ENCODE measurements around the gene EDC4.
A peak's percentile ranks its signal among the peaks of the same experiment; 100 is the strongest.

EDC4 gene

DNA sequence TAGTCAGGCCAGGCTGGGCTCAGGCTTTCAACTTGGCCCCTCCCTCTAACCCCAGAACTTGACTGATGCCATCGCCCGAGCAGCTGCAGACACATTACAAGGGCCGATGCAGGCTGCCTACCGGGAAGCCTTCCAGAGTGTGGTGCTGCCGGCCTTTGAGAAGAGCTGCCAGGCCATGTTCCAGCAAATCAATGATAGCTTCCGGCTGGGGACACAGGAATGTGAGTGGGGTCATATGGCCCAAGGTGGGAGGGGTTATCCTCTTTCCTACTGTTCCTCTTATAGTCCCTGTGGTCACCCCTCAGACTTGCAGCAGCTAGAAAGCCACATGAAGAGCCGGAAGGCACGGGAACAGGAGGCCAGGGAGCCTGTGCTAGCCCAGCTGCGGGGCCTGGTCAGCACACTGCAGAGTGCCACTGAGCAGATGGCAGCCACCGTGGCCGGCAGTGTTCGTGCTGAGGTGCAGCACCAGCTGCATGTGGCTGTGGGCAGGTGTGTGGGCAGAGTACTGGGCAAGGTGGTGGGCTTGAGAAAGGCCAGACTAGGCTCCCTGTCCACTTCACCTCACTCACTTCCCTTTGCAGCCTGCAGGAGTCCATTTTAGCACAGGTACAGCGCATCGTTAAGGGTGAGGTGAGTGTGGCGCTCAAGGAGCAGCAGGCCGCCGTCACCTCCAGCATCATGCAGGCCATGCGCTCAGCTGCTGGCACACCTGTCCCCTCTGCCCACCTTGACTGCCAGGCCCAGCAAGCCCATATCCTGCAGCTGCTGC is 9.7 kb downstream of the EDC4 start:
- no peak overlapping the region for H3K4me3 ChIP-seq (ENCODE audit: low read depth, low read length)
- no peak for TF ChIP-seq ZSCAN16 (tag by site-specific recombination; IDR thresholded peaks at IDR 0.05)
- TF ChIP-seq, protein P1, sequence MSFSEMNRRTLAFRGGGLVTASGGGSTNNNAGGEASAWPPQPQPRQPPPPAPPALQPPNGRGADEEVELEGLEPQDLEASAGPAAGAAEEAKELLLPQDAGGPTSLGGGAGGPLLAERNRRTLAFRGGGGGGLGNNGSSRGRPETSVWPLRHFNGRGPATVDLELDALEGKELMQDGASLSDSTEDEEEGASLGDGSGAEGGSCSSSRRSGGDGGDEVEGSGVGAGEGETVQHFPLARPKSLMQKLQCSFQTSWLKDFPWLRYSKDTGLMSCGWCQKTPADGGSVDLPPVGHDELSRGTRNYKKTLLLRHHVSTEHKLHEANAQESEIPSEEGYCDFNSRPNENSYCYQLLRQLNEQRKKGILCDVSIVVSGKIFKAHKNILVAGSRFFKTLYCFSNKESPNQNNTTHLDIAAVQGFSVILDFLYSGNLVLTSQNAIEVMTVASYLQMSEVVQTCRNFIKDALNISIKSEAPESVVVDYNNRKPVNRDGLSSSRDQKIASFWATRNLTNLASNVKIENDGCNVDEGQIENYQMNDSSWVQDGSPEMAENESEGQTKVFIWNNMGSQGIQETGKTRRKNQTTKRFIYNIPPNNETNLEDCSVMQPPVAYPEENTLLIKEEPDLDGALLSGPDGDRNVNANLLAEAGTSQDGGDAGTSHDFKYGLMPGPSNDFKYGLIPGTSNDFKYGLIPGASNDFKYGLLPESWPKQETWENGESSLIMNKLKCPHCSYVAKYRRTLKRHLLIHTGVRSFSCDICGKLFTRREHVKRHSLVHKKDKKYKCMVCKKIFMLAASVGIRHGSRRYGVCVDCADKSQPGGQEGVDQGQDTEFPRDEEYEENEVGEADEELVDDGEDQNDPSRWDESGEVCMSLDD (tag by site-specific recombination; IDR thresholded peaks at IDR 0.05) = no peak
- no peak overlapping the region for H3K27ac ChIP-seq (ENCODE audit: extremely low read depth, low read depth, low read length)
- H3K36me3 ChIP-seq (ENCODE audit: control insufficient read depth in 2 of 2, insufficient read depth in 1 of 2, low read length in 2 of 2) = peaks cover 0 to 81% of the 10 kb centered on the region in 2 experiments; a peak in 1 of 3 replicates
- peaks cover 3% of the 10 kb centered on the region; the same call in 1 of the 2 replicates for H3K4me1 ChIP-seq (ENCODE audit: control insufficient read depth, insufficient read depth, low read length)
- ChIA-PET POLR2A (interaction anchor here (1.0 to 2.4 kb wide), 3 partner anchors 36 to 53 kb away, joined by 3 to 16 read pairs (median 3); partner anchors contain the start of genes CTRL and NUTF2), CTCF (interaction anchor here (0.5 to 4.2 kb wide), 16 partner anchors 8 to 556 kb away, joined by 3 to 62 read pairs (median 4); partner anchors contain the start of genes EDC4, LRRC36, PSKH1 and PSMB10)
- no peaks in the 10 kb centered on the region for H3K9me3 ChIP-seq (ENCODE audit: control insufficient read depth, insufficient read depth, low read depth, low read length)

DNA sequence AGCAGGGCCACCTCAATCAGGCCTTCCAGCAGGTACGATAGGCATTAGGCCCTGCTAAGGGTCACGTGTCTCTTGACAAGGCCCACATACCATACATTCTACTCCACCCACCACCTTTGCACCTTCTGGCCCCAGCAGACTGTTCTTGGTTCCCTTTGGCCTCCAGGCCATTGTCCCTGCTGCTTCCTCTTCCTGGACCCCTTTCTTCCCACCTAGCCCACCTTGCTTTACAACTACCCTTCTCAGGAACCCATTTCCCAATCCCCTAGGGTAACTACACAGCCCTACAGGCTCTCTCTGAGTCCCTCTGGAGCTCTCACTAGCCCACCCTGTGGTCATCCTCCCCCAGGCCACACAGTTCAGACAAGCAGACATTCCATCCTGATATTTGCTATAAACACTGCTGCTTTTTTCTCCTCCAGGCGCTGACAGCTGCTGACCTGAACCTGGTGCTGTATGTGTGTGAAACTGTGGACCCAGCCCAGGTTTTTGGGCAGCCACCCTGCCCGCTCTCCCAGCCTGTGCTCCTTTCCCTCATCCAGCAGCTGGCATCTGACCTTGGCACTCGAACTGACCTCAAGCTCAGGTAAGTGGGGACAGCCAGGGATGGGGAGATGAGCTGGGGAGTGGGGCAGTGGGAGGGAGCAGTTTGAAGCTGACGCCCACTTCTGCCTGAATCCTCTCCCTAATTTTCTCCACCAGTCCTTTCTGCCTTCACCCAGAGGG is 10.5 kb downstream of the EDC4 start:
- peaks cover 0 to 73% of the 10 kb centered on the region in 2 experiments; a peak in 1 of 3 replicates for H3K36me3 ChIP-seq (ENCODE audit: control insufficient read depth in 2 of 2, insufficient read depth in 1 of 2, low read length in 2 of 2)
- no peak overlapping the region for H3K27ac ChIP-seq (ENCODE audit: extremely low read depth, low read depth, low read length)
- no peak overlapping the region for H3K4me3 ChIP-seq (ENCODE audit: low read depth, low read length)
- TF ChIP-seq ZNF366 (tag by site-specific recombination; conservative IDR thresholded peaks at IDR 0.05) (0 out of 2 replicates have a peak, but pooled peaks have one; percentile 17), RBAK (tag by site-specific recombination; IDR thresholded peaks at IDR 0.05) (no peak), ZFHX2 (tag by site-specific recombination; conservative IDR thresholded peaks at IDR 0.05) (0 out of 2 replicates have a peak, but pooled peaks have one; percentile 27), PRDM1 (tag by site-specific recombination; IDR thresholded peaks at IDR 0.05) (0 out of 2 replicates have a peak, but pooled peaks have one; percentile 49), ZNF174 (tag by site-specific recombination; IDR thresholded peaks at IDR 0.05) (no peak), SP7 (tag by site-specific recombination; IDR thresholded peaks at IDR 0.05) (no peak)
- ChIA-PET CTCF (interaction anchor here (0.5 to 4.2 kb wide), 38 partner anchors 8 to 556 kb away, joined by 3 to 62 read pairs (median 5); partner anchors contain the start of genes EDC4, LRRC36, NUTF2 and PSKH1), POLR2A (interaction anchor here (0.6 to 2.4 kb wide), 5 partner anchors 10 to 52 kb away, joined by 3 to 16 read pairs (median 4); partner anchors contain the start of genes EDC4, NUTF2 and PSKH1)
- H3K4me1 ChIP-seq (ENCODE audit: control insufficient read depth, insufficient read depth, low read length) = peaks cover 3% of the 10 kb centered on the region; the same call in 1 of the 2 replicates
- no peaks in the 10 kb centered on the region for H3K9me3 ChIP-seq (ENCODE audit: control insufficient read depth, insufficient read depth, low read depth, low read length)

DNA sequence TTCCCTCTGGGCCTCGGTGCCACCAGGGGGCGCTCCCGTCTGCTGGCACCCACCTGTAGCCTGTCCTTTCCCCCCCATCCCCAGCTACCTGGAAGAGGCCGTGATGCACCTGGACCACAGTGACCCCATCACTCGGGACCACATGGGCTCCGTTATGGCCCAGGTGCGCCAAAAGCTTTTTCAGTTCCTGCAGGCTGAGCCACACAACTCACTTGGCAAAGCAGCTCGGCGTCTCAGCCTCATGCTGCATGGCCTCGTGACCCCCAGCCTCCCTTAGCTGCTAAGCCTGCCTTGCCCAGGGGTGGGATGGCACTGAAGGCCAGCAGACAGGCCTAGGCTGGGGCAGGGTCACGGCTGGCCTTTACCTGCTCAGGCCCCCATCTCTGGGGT is 11.0 kb downstream of the EDC4 start:
- H3K9me3 ChIP-seq (ENCODE audit: control insufficient read depth, insufficient read depth, low read depth, low read length) = no peaks in the 10 kb centered on the region
- ChIA-PET CTCF (interaction anchor here (0.6 to 4.2 kb wide), 38 partner anchors 8 to 404 kb away, joined by 3 to 62 read pairs (median 5); partner anchors contain the start of genes EDC4, NUTF2, PSKH1 and PSMB10), POLR2A (interaction anchor here (0.6 to 2.4 kb wide), 5 partner anchors 9 to 51 kb away, joined by 3 to 16 read pairs (median 4); partner anchors contain the start of genes EDC4, NUTF2 and PSKH1)
- no peak overlapping the region for H3K4me3 ChIP-seq (ENCODE audit: low read depth, low read length)
- peaks cover 3% of the 10 kb centered on the region; the same call in 1 of the 2 replicates for H3K4me1 ChIP-seq (ENCODE audit: control insufficient read depth, insufficient read depth, low read length)
- H3K27ac ChIP-seq (ENCODE audit: extremely low read depth, low read depth, low read length) = no peak overlapping the region
- H3K36me3 ChIP-seq (ENCODE audit: control insufficient read depth in 2 of 2, insufficient read depth in 1 of 2, low read length in 2 of 2) = peaks cover 0 to 68% of the 10 kb centered on the region in 2 experiments; a peak in 1 of 3 replicates
- TF ChIP-seq ZNF654 (tag by site-specific recombination; IDR thresholded peaks at IDR 0.05; ENCODE audit: low read depth) (peak; percentile 56), ZNF433 (tag by site-specific recombination; IDR thresholded peaks at IDR 0.05; ENCODE audit: low read depth) (no peak), WT1 (tag by site-specific recombination; IDR thresholded peaks at IDR 0.05) (no peak), SCRT2 (tag by site-specific recombination; IDR thresholded peaks at IDR 0.05) (peak; percentile 100), ZNF785 (tag by site-specific recombination; IDR thresholded peaks at IDR 0.05) (no peak), ZNF843 (tag by site-specific recombination; IDR thresholded peaks at IDR 0.05) (no peak), ZNF2 (tag by site-specific recombination; IDR thresholded peaks at IDR 0.05) (peak; percentile 81), ZNF677 (tag by site-specific recombination; IDR thresholded peaks at IDR 0.05) (no peak), ZNF626 (tag by site-specific recombination; IDR thresholded peaks at IDR 0.05) (no peak), ZNF600 (tag by site-specific recombination; IDR thresholded peaks at IDR 0.05) (0 out of 2 replicates have a peak, but pooled peaks have one; percentile 22)
- TF ChIP-seq, protein P2, sequence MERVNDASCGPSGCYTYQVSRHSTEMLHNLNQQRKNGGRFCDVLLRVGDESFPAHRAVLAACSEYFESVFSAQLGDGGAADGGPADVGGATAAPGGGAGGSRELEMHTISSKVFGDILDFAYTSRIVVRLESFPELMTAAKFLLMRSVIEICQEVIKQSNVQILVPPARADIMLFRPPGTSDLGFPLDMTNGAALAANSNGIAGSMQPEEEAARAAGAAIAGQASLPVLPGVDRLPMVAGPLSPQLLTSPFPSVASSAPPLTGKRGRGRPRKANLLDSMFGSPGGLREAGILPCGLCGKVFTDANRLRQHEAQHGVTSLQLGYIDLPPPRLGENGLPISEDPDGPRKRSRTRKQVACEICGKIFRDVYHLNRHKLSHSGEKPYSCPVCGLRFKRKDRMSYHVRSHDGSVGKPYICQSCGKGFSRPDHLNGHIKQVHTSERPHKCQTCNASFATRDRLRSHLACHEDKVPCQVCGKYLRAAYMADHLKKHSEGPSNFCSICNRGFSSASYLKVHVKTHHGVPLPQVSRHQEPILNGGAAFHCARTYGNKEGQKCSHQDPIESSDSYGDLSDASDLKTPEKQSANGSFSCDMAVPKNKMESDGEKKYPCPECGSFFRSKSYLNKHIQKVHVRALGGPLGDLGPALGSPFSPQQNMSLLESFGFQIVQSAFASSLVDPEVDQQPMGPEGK (tag by site-specific recombination; IDR thresholded peaks at IDR 0.05) = peak; percentile 40
- TF ChIP-seq, protein P3, sequence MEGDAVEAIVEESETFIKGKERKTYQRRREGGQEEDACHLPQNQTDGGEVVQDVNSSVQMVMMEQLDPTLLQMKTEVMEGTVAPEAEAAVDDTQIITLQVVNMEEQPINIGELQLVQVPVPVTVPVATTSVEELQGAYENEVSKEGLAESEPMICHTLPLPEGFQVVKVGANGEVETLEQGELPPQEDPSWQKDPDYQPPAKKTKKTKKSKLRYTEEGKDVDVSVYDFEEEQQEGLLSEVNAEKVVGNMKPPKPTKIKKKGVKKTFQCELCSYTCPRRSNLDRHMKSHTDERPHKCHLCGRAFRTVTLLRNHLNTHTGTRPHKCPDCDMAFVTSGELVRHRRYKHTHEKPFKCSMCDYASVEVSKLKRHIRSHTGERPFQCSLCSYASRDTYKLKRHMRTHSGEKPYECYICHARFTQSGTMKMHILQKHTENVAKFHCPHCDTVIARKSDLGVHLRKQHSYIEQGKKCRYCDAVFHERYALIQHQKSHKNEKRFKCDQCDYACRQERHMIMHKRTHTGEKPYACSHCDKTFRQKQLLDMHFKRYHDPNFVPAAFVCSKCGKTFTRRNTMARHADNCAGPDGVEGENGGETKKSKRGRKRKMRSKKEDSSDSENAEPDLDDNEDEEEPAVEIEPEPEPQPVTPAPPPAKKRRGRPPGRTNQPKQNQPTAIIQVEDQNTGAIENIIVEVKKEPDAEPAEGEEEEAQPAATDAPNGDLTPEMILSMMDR (tag by site-specific recombination; IDR thresholded peaks at IDR 0.05) = peak; percentile 94
- TF ChIP-seq, protein P4, sequence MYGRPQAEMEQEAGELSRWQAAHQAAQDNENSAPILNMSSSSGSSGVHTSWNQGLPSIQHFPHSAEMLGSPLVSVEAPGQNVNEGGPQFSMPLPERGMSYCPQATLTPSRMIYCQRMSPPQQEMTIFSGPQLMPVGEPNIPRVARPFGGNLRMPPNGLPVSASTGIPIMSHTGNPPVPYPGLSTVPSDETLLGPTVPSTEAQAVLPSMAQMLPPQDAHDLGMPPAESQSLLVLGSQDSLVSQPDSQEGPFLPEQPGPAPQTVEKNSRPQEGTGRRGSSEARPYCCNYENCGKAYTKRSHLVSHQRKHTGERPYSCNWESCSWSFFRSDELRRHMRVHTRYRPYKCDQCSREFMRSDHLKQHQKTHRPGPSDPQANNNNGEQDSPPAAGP (tag by site-specific recombination; IDR thresholded peaks at IDR 0.05) = 0 out of 2 replicates have a peak, but pooled peaks have one; percentile 21
